ENCODE results near the gene ANKZF1. TPM values are rescaled to one million over a fixed set of nuclear protein-coding genes. Genes with fewer than 3 reads are reported as not detected.

The ANKZF1 gene
- total and polyA plus RNA-seq, 2 experiments from 2014 or later: 27.8 to 31.5 TPM

GRCh38 chr2:219214141-219214540 is 15.5 kb upstream of the ANKZF1 start:
- no peaks in the 10 kb centered on the region for H3K27me3 ChIP-seq (replicated peaks; ENCODE audit: insufficient read depth)
- H3K79me2 ChIP-seq (ENCODE audit: insufficient read depth): peaks cover 11% of the 10 kb centered on the region; the same call in 1 of the 2 replicates
- H3F3A ChIP-seq (ENCODE audit: insufficient read depth): peaks cover 2% of the 10 kb centered on the region
- H3K27ac ChIP-seq: no peak overlapping the region
- H4K20me1 ChIP-seq (ENCODE audit: insufficient read depth): no peaks in the 10 kb centered on the region
- no peaks in the 10 kb centered on the region for H3K9me3 ChIP-seq (ENCODE audit: low read depth)
- WGBS, 2 experiments (ENCODE audit: low coverage in 1 of 2, low lambda C conversion rate in 2 of 2, missing lambda C conversion rate in 2 of 2): 96 to 98% methylated on average over 15 of the region's 15 CpGs
- TF ChIP-seq EZH2phosphoT487 (IDR thresholded peaks at IDR 0.05; ENCODE audit: insufficient read depth, low read depth) (no peak), EZH2 (IDR thresholded peaks at IDR 0.05; ENCODE audit: insufficient read depth, poor library complexity, severe bottlenecking) (no peak)
- no peak overlapping the region for H3K4me2 ChIP-seq (ENCODE audit: unreplicated experiment)
- no peak for DNase-seq
- no peaks in the 10 kb centered on the region for H3K9me2 ChIP-seq (ENCODE audit: insufficient read depth)
- no peak overlapping the region for H3K9ac ChIP-seq
- no peaks in the 10 kb centered on the region for H3K36me3 ChIP-seq (ENCODE audit: low read depth)
- no peak overlapping the region for H3K4me3 ChIP-seq
- H3K4me1 ChIP-seq (ENCODE audit: insufficient read depth): peaks cover 12% of the 10 kb centered on the region
- H2AFZ ChIP-seq: no peak overlapping the region
- in situ Hi-C loops (cut with MboI): no loop called here

GRCh38 chr2:219214786-219215185 is 14.8 kb upstream of the ANKZF1 start:
- WGBS, 2 experiments (ENCODE audit: low coverage in 1 of 2, low lambda C conversion rate in 2 of 2, missing lambda C conversion rate in 2 of 2): 90 to 92% methylated on average over 6 of the region's 6 CpGs
- Histone ChIP-seq H3K4me1 (ENCODE audit: insufficient read depth) (peaks cover 16% of the 10 kb centered on the region), H3K27ac (no peak overlapping the region), H3K79me2 (ENCODE audit: insufficient read depth) (peaks cover 11% of the 10 kb centered on the region; the same call in 1 of the 2 replicates), H3K4me3 (no peak overlapping the region), H3K4me2 (ENCODE audit: unreplicated experiment) (no peak overlapping the region), H3F3A (ENCODE audit: insufficient read depth) (peaks cover 8% of the 10 kb centered on the region), H4K20me1 (ENCODE audit: insufficient read depth) (no peaks in the 10 kb centered on the region), H2AFZ (no peak overlapping the region), H3K9ac (no peak overlapping the region), H3K36me3 (ENCODE audit: low read depth) (no peaks in the 10 kb centered on the region), H3K9me3 (ENCODE audit: low read depth) (no peaks in the 10 kb centered on the region), H3K27me3 (replicated peaks; ENCODE audit: insufficient read depth) (no peaks in the 10 kb centered on the region), H3K9me2 (ENCODE audit: insufficient read depth) (no peaks in the 10 kb centered on the region)
- no peak for DNase-seq
- TF ChIP-seq EZH2 (IDR thresholded peaks at IDR 0.05; ENCODE audit: insufficient read depth, poor library complexity, severe bottlenecking): no peak
- TF ChIP-seq EZH2phosphoT487 (IDR thresholded peaks at IDR 0.05; ENCODE audit: insufficient read depth, low read depth): no peak
- in situ Hi-C loops (cut with MboI): no loop called here

- WGBS, 2 experiments (ENCODE audit: low coverage in 1 of 2, low lambda C conversion rate in 2 of 2, missing lambda C conversion rate in 2 of 2): 95 to 96% methylated on average over 26 to 27 of the region's 27 CpGs
- H3F3A ChIP-seq (ENCODE audit: insufficient read depth): peaks cover 17% of the 10 kb centered on the region
- H3K79me2 ChIP-seq (ENCODE audit: insufficient read depth): peaks cover 11% of the 10 kb centered on the region; the same call in 1 of the 2 replicates
- no peak overlapping the region for H2AFZ ChIP-seq
- no peaks in the 10 kb centered on the region for H3K36me3 ChIP-seq (ENCODE audit: low read depth)
- no peak overlapping the region for H3K4me3 ChIP-seq
- in situ Hi-C loops (cut with MboI): no loop called here
- no peaks in the 10 kb centered on the region for H4K20me1 ChIP-seq (ENCODE audit: insufficient read depth)
- H3K9ac ChIP-seq: no peak overlapping the region
- H3K9me2 ChIP-seq (ENCODE audit: insufficient read depth): no peaks in the 10 kb centered on the region
- no peak for TF ChIP-seq EZH2phosphoT487 (IDR thresholded peaks at IDR 0.05; ENCODE audit: insufficient read depth, low read depth)
- TF ChIP-seq EZH2 (IDR thresholded peaks at IDR 0.05; ENCODE audit: insufficient read depth, poor library complexity, severe bottlenecking): no peak
- H3K27ac ChIP-seq: no peak overlapping the region
- H3K4me1 ChIP-seq (ENCODE audit: insufficient read depth): peaks cover 16% of the 10 kb centered on the region
- no peak for DNase-seq
- no peaks in the 10 kb centered on the region for H3K9me3 ChIP-seq (ENCODE audit: low read depth)
- H3K4me2 ChIP-seq (ENCODE audit: unreplicated experiment): no peak overlapping the region
- H3K27me3 ChIP-seq (replicated peaks; ENCODE audit: insufficient read depth): no peaks in the 10 kb centered on the region
Observed at GRCh38 chr2:219215871-219216534, 13.6 kb upstream of the ANKZF1 start.

GRCh38 chr2:219216535-219216915 is 13.1 kb upstream of the ANKZF1 start:
- no peak overlapping the region for H3K27ac ChIP-seq
- no peaks in the 10 kb centered on the region for H4K20me1 ChIP-seq (ENCODE audit: insufficient read depth)
- H3K4me3 ChIP-seq: no peak overlapping the region
- no peak for DNase-seq
- H3K4me2 ChIP-seq (ENCODE audit: unreplicated experiment): no peak overlapping the region
- H3K9me2 ChIP-seq (ENCODE audit: insufficient read depth): no peaks in the 10 kb centered on the region
- peaks cover 11% of the 10 kb centered on the region; the same call in 1 of the 2 replicates for H3K79me2 ChIP-seq (ENCODE audit: insufficient read depth)
- in situ Hi-C loops (cut with MboI): no loop called here
- H3K9ac ChIP-seq: no peak overlapping the region
- no peaks in the 10 kb centered on the region for H3K27me3 ChIP-seq (replicated peaks; ENCODE audit: insufficient read depth)
- H3K36me3 ChIP-seq (ENCODE audit: low read depth): peaks cover 2% of the 10 kb centered on the region; the same call in 1 of the 2 replicates
- no peak for TF ChIP-seq EZH2phosphoT487 (IDR thresholded peaks at IDR 0.05; ENCODE audit: insufficient read depth, low read depth)
- TF ChIP-seq EZH2 (IDR thresholded peaks at IDR 0.05; ENCODE audit: insufficient read depth, poor library complexity, severe bottlenecking): no peak
- H3K9me3 ChIP-seq (ENCODE audit: low read depth): no peaks in the 10 kb centered on the region
- H3F3A ChIP-seq (ENCODE audit: insufficient read depth): peaks cover 17% of the 10 kb centered on the region
- H2AFZ ChIP-seq: no peak overlapping the region
- WGBS, 2 experiments (ENCODE audit: low coverage in 1 of 2, low lambda C conversion rate in 2 of 2, missing lambda C conversion rate in 2 of 2): 82 to 88% methylated on average over 6 of the region's 6 CpGs
- peaks cover 16% of the 10 kb centered on the region for H3K4me1 ChIP-seq (ENCODE audit: insufficient read depth)
